Transverse colon (tissue), 4 donors: ENCODE data around the gene LIMS1. TPM values are rescaled to one million over a fixed set of nuclear protein-coding genes. Genes with fewer than 3 reads are reported as not detected.
A peak's percentile ranks its signal among the peaks of the same experiment; 100 is the strongest.

Source experiments
- DNase-seq: peaks from one replicate; pipeline ENCODE4 v3.0.0-alpha.2; 2019
- H3K27ac ChIP-seq, 4 donors: fragments of 200-600 bp; sonication (generic); 2 replicates each; pipeline ENCODE4 v1.5.1; 2016 to 2018; ENCODE audit warnings: inconsistent platforms in 4 of 4
- H3K27me3 ChIP-seq: fragments of 200-600 bp; sonication (generic); 2 replicates; pipeline ENCODE4 v1.5.1; 2017; ENCODE audit warnings: inconsistent platforms
- H3K36me3 ChIP-seq, 4 donors: fragments of 200-600 bp; sonication (generic); 2 replicates each; pipeline ENCODE4 v1.5.1; 2017 to 2019; ENCODE audit warnings: inconsistent platforms in 4 of 4
- H3K4me1 ChIP-seq, 4 donors: fragments of 200-600 bp; sonication (generic); 2 replicates each; pipeline ENCODE4 v1.5.1; 2017 to 2020; ENCODE audit warnings: inconsistent platforms in 4 of 4
- H3K4me3 ChIP-seq, 4 donors: fragments of 200-600 bp; sonication (generic); 1 replicate in 1 of 4; 2 replicates in 3 of 4; pipeline versions ENCODE4 v1.5.1 to v1.6.1; 2017 to 2019; ENCODE audit warnings: inconsistent platforms in 4 of 4
- H3K9me3 ChIP-seq, 2 donors: fragments of 200-600 bp; sonication (generic); 2 replicates each; pipeline ENCODE4 v1.5.1; 2017 to 2019; ENCODE audit warnings: inconsistent platforms in 2 of 2
- EP300 ChIP-seq: sonication (generic); formaldehyde crosslinking; IDR thresholded peaks from one replicate; pipeline ENCODE4 v1.6.1; 2017; ENCODE audit warnings: antibody characterized with exemption, low read depth
- POLR2A ChIP-seq: fragments of 450-650 bp; IDR thresholded peaks from one replicate; pipeline ENCODE4 v1.6.1; 2016; ENCODE audit warnings: antibody characterized with exemption, mild to moderate bottlenecking, moderate library complexity
- POLR2AphosphoS5 ChIP-seq, 3 donors: sonication (generic); formaldehyde crosslinking; IDR thresholded peaks; one replicate each; pipeline ENCODE4 v1.6.1; 2016; ENCODE audit warnings: antibody characterized with exemption in 3 of 3
- WGBS, 2 donors: methylation state at CpG; one replicate each; pipeline ENCODE4 v1.1.5; 2018; ENCODE audit warnings: low coverage in 1 of 2; 5-methylcytosine and 5-hydroxymethylcytosine counted together
- in situ Hi-C, 4 donors: fragments of 200-750 bp; cut with MboI; loops; one replicate each; pipeline versions ENCODE4 v1.15.0 to v1.15.1; 2017; ENCODE audit warnings: low sequenced_read_pairs in 3 of 4, low pct_ligation_motif_present in 1 of 4, low pct_unique_long_range_greater_than_20kb in 1 of 4
- intact Hi-C: fragments of 100-400 bp; cut with DNase I; formaldehyde crosslinking; loops from one replicate; pipeline ENCODE4 v1.15.1; 2023; ENCODE audit warnings: low total_unique reads
- total RNA-seq, 4 donors: library from RNA; depleted of rRNA; stranded (reverse); fragments of >200 nt; gene quantifications; one replicate each; pipeline ENCODE4 v1.1.0, GENCODE V29; 2016
- TF ChIP-seq, protein P1 (sequence below), 5 experiments: fragments of 200-600 bp in 3 of 5; fragments of 450-650 bp in 2 of 5; sonication (generic) in 3 of 5; IDR thresholded peaks; 1 replicate in 2 of 5; 2 replicates in 3 of 5; pipeline ENCODE4 v1.5.1; 2016 to 2017; ENCODE audit warnings: antibody characterized with exemption in 5 of 5, inconsistent platforms in 3 of 5, mild to moderate bottlenecking in 2 of 5, moderate library complexity in 1 of 5

The LIMS1 gene, protein sequence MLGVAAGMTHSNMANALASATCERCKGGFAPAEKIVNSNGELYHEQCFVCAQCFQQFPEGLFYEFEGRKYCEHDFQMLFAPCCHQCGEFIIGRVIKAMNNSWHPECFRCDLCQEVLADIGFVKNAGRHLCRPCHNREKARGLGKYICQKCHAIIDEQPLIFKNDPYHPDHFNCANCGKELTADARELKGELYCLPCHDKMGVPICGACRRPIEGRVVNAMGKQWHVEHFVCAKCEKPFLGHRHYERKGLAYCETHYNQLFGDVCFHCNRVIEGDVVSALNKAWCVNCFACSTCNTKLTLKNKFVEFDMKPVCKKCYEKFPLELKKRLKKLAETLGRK
- total RNA-seq, result 10 to 100 TPM in 3 of 4 donors, 1 to 10 TPM in 1; 4.5 to 41.0 (median 24.1) TPM

DNA sequence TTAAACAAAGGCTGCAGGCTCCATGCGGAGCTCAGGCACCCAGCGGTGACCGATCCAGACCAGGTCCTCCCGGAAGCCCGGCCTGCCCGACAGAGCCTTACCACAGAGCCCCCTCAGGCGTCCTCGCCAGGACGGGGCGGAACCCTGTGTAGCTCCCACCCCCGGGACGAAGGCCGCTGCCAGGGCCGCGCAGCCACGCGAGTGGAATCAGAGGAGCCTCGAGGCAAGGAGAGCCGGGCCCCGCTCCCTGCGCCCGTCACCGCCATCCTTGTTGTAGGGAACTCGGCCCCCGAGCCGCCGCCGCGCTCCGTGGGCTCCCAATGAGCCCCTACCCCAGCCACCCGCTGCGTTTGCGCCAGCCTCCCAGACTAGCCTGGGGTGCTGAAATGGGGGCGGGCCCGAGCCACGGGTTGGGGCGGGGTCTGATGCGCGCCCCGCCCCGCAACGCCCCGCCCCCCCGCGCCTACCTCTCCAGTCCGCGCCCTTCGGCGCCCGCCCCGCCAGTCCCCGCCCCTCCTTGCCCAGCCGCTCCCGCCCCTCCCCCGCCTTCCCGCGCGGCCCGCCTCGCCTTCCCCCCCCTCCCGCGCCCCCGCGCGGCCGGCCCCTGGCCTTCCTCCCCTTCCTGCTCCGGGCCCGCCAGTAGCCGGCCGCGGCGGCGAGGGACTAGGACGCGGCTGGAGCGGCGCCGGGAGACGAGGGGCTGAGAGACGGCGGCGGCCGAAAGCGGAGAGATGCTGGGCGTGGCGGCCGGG is at the start of gene LIMS1:
TSS of gene LIMS1 (plus strand) at position 639 of the 752 bp plus-strand sequence. CDS start at position 732, 93 bp downstream.
- peak; percentile 93 for DNase-seq
- no peaks in the 10 kb centered on the region for H3K36me3 ChIP-seq
- intact Hi-C loops, result loop anchor here (2.0 kb wide), 1 partner anchor 21 kb away; no protein-coding TSS in a partner anchor
- H3K9me3 ChIP-seq, result no peaks in the 10 kb centered on the region
- H3K4me3 ChIP-seq, result peak within 1 kb of the TSS; percentile 72 to 93 (median 84)
- 0% methylated on average over 8 of the region's 87 CpGs; no CpG with 5 or more reads in 1 of the 2 donors for WGBS, 2 donors
- H3K27me3 ChIP-seq, result no peaks in the 10 kb centered on the region
- in situ Hi-C loops, result loop anchor here in 1 of 4 donors (10.0 kb wide), 1 partner anchor 51 kb away; no protein-coding TSS in a partner anchor
- peak; percentile 82 for TF ChIP-seq POLR2A
- TF ChIP-seq, protein P1, sequence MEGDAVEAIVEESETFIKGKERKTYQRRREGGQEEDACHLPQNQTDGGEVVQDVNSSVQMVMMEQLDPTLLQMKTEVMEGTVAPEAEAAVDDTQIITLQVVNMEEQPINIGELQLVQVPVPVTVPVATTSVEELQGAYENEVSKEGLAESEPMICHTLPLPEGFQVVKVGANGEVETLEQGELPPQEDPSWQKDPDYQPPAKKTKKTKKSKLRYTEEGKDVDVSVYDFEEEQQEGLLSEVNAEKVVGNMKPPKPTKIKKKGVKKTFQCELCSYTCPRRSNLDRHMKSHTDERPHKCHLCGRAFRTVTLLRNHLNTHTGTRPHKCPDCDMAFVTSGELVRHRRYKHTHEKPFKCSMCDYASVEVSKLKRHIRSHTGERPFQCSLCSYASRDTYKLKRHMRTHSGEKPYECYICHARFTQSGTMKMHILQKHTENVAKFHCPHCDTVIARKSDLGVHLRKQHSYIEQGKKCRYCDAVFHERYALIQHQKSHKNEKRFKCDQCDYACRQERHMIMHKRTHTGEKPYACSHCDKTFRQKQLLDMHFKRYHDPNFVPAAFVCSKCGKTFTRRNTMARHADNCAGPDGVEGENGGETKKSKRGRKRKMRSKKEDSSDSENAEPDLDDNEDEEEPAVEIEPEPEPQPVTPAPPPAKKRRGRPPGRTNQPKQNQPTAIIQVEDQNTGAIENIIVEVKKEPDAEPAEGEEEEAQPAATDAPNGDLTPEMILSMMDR (IDR thresholded peaks at IDR 0.05), result no peak
- peak; percentile 89 to 91 (median 89) for TF ChIP-seq POLR2AphosphoS5 (IDR thresholded peaks at IDR 0.05)
- TF ChIP-seq EP300, result no peak
- H3K27ac ChIP-seq, result peak within 1 kb of the TSS; percentile 94 to 99 (median 98)
- H3K4me1 ChIP-seq, result peaks cover 7 to 49% (median 22%) of the 10 kb centered on the region in 4 donors

DNA sequence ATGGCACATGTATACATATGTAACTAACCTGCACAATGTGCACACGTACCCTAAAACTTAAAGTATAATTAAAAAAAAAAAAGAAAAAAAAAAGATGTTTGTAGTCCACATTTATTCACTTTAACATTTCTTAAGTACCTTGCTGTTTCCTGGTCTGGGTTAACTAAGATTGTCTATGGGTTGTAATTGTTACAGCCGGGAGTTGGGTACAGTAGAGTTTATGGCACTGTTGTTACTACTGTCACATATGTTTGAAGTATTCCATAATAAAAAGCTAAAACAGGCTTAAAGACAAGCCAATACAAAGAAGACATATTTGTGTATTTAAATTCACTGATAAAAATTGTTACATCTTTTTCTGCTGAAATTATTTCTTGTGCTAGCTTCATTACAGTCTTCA is 49.0 kb upstream of the LIMS1 start:
- peaks cover 0 to 69% (median 34%) of the 10 kb centered on the region in 4 donors for H3K36me3 ChIP-seq
- in situ Hi-C loops (no loop called here), intact Hi-C loops (no loop called here)
- no peak overlapping the region for H3K27ac ChIP-seq
- 13 to 67% methylated on average over 1 to 2 of the region's 2 CpGs for WGBS, 2 donors
- no peaks in the 10 kb centered on the region for H3K9me3 ChIP-seq
- TF ChIP-seq POLR2AphosphoS5 (IDR thresholded peaks at IDR 0.05) (no peak), EP300 (no peak), POLR2A (no peak)
- TF ChIP-seq, protein P1 (IDR thresholded peaks at IDR 0.05), result no peak
- H3K4me1 ChIP-seq, result peaks cover 0 to 5% (median 0%) of the 10 kb centered on the region in 4 donors
- H3K27me3 ChIP-seq, result no peaks in the 10 kb centered on the region
- H3K4me3 ChIP-seq, result no peak overlapping the region
- DNase-seq, result no peak

DNA sequence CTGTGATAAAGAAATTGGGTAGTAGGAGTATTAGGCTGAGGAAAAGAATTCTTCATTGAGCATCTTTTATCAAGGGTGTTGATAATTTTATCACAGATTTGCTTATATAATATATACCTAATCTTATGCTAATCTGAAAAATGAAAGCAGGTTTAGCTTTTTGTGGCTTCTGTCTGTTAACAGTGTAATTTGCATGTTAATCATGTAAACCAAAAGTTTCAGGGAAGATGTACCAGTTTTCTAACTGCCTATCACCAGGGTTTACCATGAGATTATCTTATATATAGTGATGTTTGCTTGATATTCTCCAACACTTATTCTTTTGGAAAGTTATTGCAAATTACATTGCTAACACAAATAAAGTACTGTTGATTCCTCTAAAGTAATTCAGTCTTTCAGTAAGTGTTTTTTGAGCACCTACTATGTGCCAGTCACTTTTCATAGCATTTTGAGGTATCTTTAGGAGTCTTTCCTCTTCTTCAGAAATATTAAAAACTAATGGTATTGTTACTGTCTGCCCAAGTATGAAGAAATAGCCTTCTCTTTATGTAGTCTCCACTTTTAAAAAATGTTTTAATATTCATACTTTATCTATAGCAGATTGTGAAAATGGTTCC is 43.7 kb upstream of the LIMS1 start:
- peaks cover 0 to 9% (median 4%) of the 10 kb centered on the region in 4 donors for H3K4me1 ChIP-seq
- no peaks in the 10 kb centered on the region for H3K27me3 ChIP-seq
- no peak overlapping the region for H3K27ac ChIP-seq
- no peak overlapping the region for H3K4me3 ChIP-seq
- no peak for DNase-seq
- H3K36me3 ChIP-seq, result peaks cover 0 to 70% (median 24%) of the 10 kb centered on the region in 4 donors
- in situ Hi-C loops (no loop called here), intact Hi-C loops (no loop called here)
- H3K9me3 ChIP-seq, result no peaks in the 10 kb centered on the region
- TF ChIP-seq POLR2A (no peak), EP300 (no peak), POLR2AphosphoS5 (IDR thresholded peaks at IDR 0.05) (no peak)

DNA sequence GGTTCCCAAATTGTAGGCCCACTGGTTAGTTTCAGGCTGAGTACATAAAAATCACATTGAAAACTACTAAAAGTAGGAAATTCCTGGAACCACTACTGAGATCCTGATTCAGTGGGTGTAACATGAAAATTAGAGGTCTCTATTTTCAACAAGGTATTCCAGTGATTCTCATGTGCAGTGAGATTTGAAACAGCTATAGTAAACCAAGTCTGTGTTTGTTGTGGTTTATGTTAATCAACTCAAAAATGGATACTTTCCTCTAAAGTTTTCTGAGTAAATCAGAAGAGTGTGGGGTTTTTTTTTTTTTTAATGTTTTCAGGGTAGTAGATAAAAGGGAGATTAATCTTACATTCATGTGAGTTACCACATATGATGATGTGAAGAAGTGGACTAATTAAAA is 42.4 kb upstream of the LIMS1 start:
- peaks cover 0 to 9% (median 2%) of the 10 kb centered on the region in 4 donors for H3K4me1 ChIP-seq
- TF ChIP-seq EP300 (no peak), POLR2A (no peak), POLR2AphosphoS5 (IDR thresholded peaks at IDR 0.05) (no peak)
- TF ChIP-seq, protein P1 (IDR thresholded peaks at IDR 0.05), result no peak
- in situ Hi-C loops, result no loop called here
- H3K9me3 ChIP-seq, result no peaks in the 10 kb centered on the region
- H3K4me3 ChIP-seq, result no peak overlapping the region
- intact Hi-C loops, result no loop called here
- H3K27me3 ChIP-seq, result no peaks in the 10 kb centered on the region
- H3K27ac ChIP-seq, result no peak overlapping the region
- DNase-seq, result no peak
- peaks cover 0 to 59% (median 19%) of the 10 kb centered on the region in 4 donors for H3K36me3 ChIP-seq
